Vagina (tissue), 2 donors: ENCODE data around the gene ZNF154.

ENCODE experiments used
- POLR2A ChIP-seq, 2 donors: fragments of 450-650 bp; IDR thresholded peaks; one replicate each; pipeline ENCODE4 v1.6.1; 2017; ENCODE audit warnings: antibody characterized with exemption in 2 of 2, mild to moderate bottlenecking in 2 of 2, moderate library complexity in 2 of 2
- POLR2AphosphoS5 ChIP-seq, 2 donors: sonication (generic); formaldehyde crosslinking; IDR thresholded peaks; one replicate each; pipeline ENCODE4 v1.9.0; 2017; ENCODE audit warnings: antibody characterized with exemption in 2 of 2, mild to moderate bottlenecking in 2 of 2, low read depth in 1 of 2; ENCODE audit not compliant: insufficient read depth in 1 of 2
- TF ChIP-seq, protein P1 (sequence below), 3 experiments: fragments of 450-650 bp in 2 of 3; fragments of 200-600 bp in 1 of 3; sonication (generic) in 1 of 3; IDR thresholded peaks; one replicate each; pipeline ENCODE4 v1.5.1; 2017 to 2019; ENCODE audit warnings: antibody characterized with exemption in 3 of 3, mild to moderate bottlenecking in 2 of 3, moderate library complexity in 2 of 3

DNA sequence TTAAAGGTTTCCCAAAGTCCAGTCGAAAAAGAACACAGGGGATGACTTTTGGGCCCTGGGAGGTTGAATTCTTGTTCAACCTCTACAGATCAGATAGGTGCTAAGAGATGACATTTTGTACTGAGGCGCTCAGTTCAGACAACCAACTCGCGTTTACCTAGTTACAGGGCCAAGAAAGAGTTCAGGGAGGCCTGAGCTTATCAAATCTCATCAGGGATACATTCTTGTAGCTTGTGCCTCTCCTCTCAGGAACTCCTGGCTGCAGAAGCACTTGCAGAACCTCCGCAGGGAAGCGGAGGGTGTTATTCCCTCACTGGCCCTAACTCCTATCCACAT lies 38.4 kb upstream of the ZNF154 start:
- TF ChIP-seq POLR2A (IDR thresholded peaks at IDR 0.05) (no peak), POLR2AphosphoS5 (IDR thresholded peaks at IDR 0.05; ENCODE audit: insufficient read depth in 1 of 2, low read depth in 1 of 2) (no peak)
- TF ChIP-seq, protein P1, sequence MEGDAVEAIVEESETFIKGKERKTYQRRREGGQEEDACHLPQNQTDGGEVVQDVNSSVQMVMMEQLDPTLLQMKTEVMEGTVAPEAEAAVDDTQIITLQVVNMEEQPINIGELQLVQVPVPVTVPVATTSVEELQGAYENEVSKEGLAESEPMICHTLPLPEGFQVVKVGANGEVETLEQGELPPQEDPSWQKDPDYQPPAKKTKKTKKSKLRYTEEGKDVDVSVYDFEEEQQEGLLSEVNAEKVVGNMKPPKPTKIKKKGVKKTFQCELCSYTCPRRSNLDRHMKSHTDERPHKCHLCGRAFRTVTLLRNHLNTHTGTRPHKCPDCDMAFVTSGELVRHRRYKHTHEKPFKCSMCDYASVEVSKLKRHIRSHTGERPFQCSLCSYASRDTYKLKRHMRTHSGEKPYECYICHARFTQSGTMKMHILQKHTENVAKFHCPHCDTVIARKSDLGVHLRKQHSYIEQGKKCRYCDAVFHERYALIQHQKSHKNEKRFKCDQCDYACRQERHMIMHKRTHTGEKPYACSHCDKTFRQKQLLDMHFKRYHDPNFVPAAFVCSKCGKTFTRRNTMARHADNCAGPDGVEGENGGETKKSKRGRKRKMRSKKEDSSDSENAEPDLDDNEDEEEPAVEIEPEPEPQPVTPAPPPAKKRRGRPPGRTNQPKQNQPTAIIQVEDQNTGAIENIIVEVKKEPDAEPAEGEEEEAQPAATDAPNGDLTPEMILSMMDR (IDR thresholded peaks at IDR 0.05): no peak
